Measurements from ENCODE around the gene APOC3. TPM values are rescaled to one million over a fixed set of nuclear protein-coding genes. Genes with fewer than 3 reads are reported as not detected.

The APOC3 gene
- total RNA-seq, 1 experiment from 2014 or later = not detected

- Histone ChIP-seq H3T11ph (ENCODE audit: low read length) (no peak overlapping the region), H3K27ac (ENCODE audit: insufficient read length, low read depth, low read length) (no peak overlapping the region), H3K14ac (ENCODE audit: insufficient read depth, low read length) (no peak overlapping the region), H3K27me3 (ENCODE audit: insufficient read depth, low read length) (no peaks in the 10 kb centered on the region; the same call in 1 of the 2 replicates), H2BK5ac (ENCODE audit: insufficient read length, low read length) (no peak overlapping the region), H2AK5ac (ENCODE audit: insufficient read length, low read length) (no peak overlapping the region), H2BK15ac (ENCODE audit: low read depth, low read length) (no peak overlapping the region), H4K5ac (ENCODE audit: insufficient read length, low read depth, low read length) (no peak overlapping the region), H3K79me2 (ENCODE audit: insufficient read depth, low read length) (no peaks in the 10 kb centered on the region), H3K9me3 (ENCODE audit: control insufficient read depth, low read depth, low read length) (no peaks in the 10 kb centered on the region), H3K4ac (ENCODE audit: low read depth, low read length) (no peak overlapping the region), H3K56ac (ENCODE audit: insufficient read length, low read depth, low read length) (no peak overlapping the region), H3K23me2 (ENCODE audit: insufficient read length, low read depth, low read length, poor library complexity, severe bottlenecking) (peaks cover 5% of the 10 kb centered on the region), H3K9ac (ENCODE audit: extremely low read depth, insufficient read length, low read length) (no peak overlapping the region), H2BK12ac (ENCODE audit: insufficient read length, low read depth, low read length) (no peak overlapping the region), H2BK20ac (ENCODE audit: low read depth, low read length, poor library complexity, severe bottlenecking) (no peak overlapping the region), H2BK120ac (ENCODE audit: low read depth, low read length, poor library complexity, severe bottlenecking) (no peak overlapping the region), H4K91ac (ENCODE audit: insufficient read length, low read depth, low read length) (no peak overlapping the region), H2AFZ (ENCODE audit: low read length) (no peak overlapping the region), H4K8ac (replicated peaks; ENCODE audit: insufficient read length, low read depth, low read length) (no peak overlapping the region), H3K23ac (ENCODE audit: insufficient read length, low read depth, low read length) (no peak overlapping the region), H3K4me2 (ENCODE audit: insufficient read depth, insufficient read length, low read length) (no peak overlapping the region), H3K4me1 (ENCODE audit: insufficient read depth, low read length) (no peaks in the 10 kb centered on the region; the same call in 1 of the 2 replicates), H3K79me1 (ENCODE audit: insufficient read depth, low read depth, low read length, poor library complexity, severe bottlenecking) (no peaks in the 10 kb centered on the region), H4K20me1 (ENCODE audit: control insufficient read depth, insufficient read depth, insufficient read length) (no peaks in the 10 kb centered on the region), H3K18ac (ENCODE audit: insufficient read length, low read depth, low read length) (no peak overlapping the region)
- no peak for TF ChIP-seq CTCF (conservative IDR thresholded peaks at IDR 0.05)
- no peak overlapping the region for H3K4me3 Mint-ChIP-seq
- peaks cover 0 to 2% (median 0%) of the 10 kb centered on the region in 3 experiments; a peak in 1 of 7 replicates for H3K36me3 Mint-ChIP-seq (ENCODE audit: insufficient read depth in 1 of 3, low read depth in 3 of 3)
- no CpG with 5 or more reads among the region's 8 CpGs for WGBS (ENCODE audit: extremely low coverage, insufficient read length, low lambda C conversion rate)
- H3K4me1 Mint-ChIP-seq = peaks cover 15 to 24% of the 10 kb centered on the region in 2 experiments
- H3K27me3 Mint-ChIP-seq (ENCODE audit: low read depth) = peaks cover 22% of the 10 kb centered on the region
- H3K27ac Mint-ChIP-seq = no peak overlapping the region
- no peaks in the 10 kb centered on the region for H3K9me3 Mint-ChIP-seq
- no peak for DNase-seq
These were observed 36.6 kb upstream of the APOC3 start for GRCh38 chr11:116792869-116793771.
